SJSA1 (cell line): Measurements from ENCODE around the gene HBG2. TPM values are rescaled to one million over a fixed set of nuclear protein-coding genes. Genes with fewer than 3 reads are reported as not detected.
"Not testable (repeated sequence)": the region's sequence is repeated elsewhere in the genome, so short reads cannot be mapped to it uniquely, and the experiment has no call there.

Experiments used
- DNase-seq, 2 experiments: peaks; one replicate each; pipeline ENCODE4 v3.0.0-alpha.2; 2015 to 2020; ENCODE audit warnings: low spot score in 2 of 2, low read depth in 1 of 2
- H3K27ac ChIP-seq: fragments of 250-450 bp; sonication (Bioruptor Pico); 2 replicates; pipeline ENCODE4 v1.5.1; 2020; ENCODE audit warnings: mild to moderate bottlenecking, moderate library complexity
- H3K27me3 ChIP-seq: fragments of 250-450 bp; sonication (Bioruptor Pico); replicated peaks from 2 replicates; pipeline ENCODE4 v1.5.1; 2020; ENCODE audit warnings: mild to moderate bottlenecking, moderate library complexity
- H3K36me3 ChIP-seq: fragments of 250-450 bp; sonication (Bioruptor Pico); 2 replicates; pipeline ENCODE4 v1.5.1; 2020; ENCODE audit warnings: mild to moderate bottlenecking
- H3K4me1 ChIP-seq: fragments of 250-450 bp; sonication (Bioruptor Pico); replicated peaks from 2 replicates; pipeline ENCODE4 v1.6.1; 2021; ENCODE audit warnings: mild to moderate bottlenecking
- H3K4me3 ChIP-seq: fragments of 250-450 bp; sonication (Bioruptor Pico); 2 replicates; pipeline ENCODE4 v1.5.1; 2020; ENCODE audit warnings: mild to moderate bottlenecking
- H3K9me3 ChIP-seq: fragments of 250-450 bp; sonication (Bioruptor Pico); replicated peaks from 2 replicates; pipeline ENCODE4 v1.5.1; 2020; ENCODE audit warnings: mild to moderate bottlenecking
- total RNA-seq: library from RNA; depleted of rRNA; stranded (reverse); fragments of >200 nt; shearing (Covaris generic); gene quantifications from 2 replicates; pipeline ENCODE4 v1.2.3, GENCODE V29; 2014

The HBG2 gene
- total RNA-seq, 1 experiment from 2014 or later: not detected

DNA sequence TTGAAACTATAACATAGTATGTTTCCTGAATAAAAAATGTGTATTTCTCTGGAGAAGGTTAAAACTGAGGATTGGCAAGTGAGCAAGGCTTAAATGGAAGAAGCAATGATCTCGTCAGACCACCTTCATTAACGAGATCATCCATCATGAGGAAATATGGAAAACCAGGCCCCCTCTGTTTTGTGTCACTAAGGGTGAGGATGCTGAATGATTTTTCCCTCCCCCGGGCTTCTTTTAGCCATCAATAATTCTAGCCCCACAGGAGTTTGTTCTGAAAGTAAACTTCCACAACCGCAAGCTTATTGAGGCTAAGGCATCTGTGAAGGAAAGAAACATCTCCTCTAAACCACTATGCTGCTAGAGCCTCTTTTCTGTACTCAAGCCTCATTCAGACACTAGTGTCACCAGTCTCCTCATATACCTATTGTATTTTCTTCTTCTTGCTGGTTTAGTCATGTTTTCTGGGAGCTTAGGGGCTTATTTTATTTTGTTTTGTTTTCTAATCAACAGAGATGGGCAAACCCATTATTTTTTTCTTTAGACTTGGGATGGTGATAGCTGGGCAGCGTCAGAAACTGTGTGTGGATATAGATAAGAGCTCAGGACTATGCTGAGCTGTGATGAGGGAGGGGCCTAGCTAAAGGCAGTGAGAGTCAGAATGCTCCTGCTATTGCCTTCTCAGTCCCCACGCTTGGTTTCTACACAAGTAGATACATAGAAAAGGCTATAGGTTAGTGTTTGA, 21.0 kb upstream of the HBG2 start:
- Histone ChIP-seq H3K4me3 (no peak overlapping the region), H3K27me3 (no peaks in the 10 kb centered on the region), H3K9me3 (0 out of 2 replicates have a peak, but pooled peaks cover 4% of the 10 kb centered on the region), H3K36me3 (no peaks in the 10 kb centered on the region), H3K4me1 (peaks cover 15% of the 10 kb centered on the region), H3K27ac (no peak overlapping the region)
- no peak for DNase-seq

DNA sequence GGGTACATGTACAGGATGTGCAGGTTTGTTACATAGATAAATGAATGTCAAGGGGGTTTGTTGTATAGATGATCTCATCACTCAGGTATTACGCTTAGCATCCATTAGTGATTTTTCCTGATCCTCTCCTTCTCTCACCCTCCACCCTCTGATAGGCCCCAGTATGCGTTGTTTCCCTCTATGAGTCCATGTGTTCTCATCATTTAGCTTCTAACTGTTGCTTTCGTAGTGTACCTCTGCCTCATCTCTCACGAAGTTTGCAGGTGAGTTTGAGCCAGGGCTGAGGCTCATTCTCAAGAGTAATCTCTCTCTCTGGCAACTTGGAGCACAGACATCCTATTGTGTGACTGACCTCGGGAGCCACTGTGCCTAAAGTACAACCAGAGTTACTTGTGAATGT, 19.8 kb upstream of the HBG2 start:
- no peak for DNase-seq
- Histone ChIP-seq H3K4me3 (no peak overlapping the region), H3K36me3 (no peaks in the 10 kb centered on the region), H3K27me3 (no peaks in the 10 kb centered on the region), H3K9me3 (0 out of 2 replicates have a peak, but pooled peaks cover 4% of the 10 kb centered on the region), H3K4me1 (peaks cover 7% of the 10 kb centered on the region), H3K27ac (0 out of 2 replicates have a peak overlapping the region, but pooled peaks have one; percentile 3)

DNA sequence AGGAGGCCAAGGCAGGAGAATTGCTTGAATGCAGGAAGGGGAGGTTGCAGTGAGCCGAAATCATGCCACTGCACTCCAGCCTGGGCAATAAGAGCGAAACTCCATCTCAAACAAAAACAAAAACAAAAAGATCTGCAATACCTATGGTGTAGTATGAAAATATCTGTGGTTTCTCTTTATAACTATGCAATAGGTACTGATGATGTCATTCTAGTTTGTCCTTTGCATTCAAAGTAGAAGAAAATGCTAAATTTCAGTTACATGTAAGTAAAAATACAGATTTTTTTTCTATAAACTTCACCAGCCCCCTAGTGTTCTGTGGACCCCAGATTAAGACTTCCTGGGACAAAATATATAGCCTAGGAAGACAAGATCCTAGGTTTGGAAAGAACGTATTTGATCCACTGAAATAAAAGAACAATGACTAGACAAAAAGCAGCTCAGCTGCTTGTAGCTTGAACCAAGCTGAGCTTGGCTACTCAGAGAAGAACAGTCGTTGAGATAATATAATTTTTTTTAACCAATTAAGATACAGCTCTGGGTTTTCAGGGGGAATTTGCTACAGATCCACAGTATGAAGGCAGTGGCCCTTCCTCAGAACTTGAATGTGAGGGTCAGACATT, 17.9 kb upstream of the HBG2 start:
- Histone ChIP-seq H3K27me3 (no peaks in the 10 kb centered on the region; the same call in 1 of the 2 replicates), H3K27ac (no peak overlapping the region), H3K9me3 (0 out of 2 replicates have a peak, but pooled peaks cover 4% of the 10 kb centered on the region), H3K36me3 (no peaks in the 10 kb centered on the region), H3K4me3 (no peak overlapping the region), H3K4me1 (peaks cover 5% of the 10 kb centered on the region; the same call in 1 of the 2 replicates)
- no peak for DNase-seq

DNA sequence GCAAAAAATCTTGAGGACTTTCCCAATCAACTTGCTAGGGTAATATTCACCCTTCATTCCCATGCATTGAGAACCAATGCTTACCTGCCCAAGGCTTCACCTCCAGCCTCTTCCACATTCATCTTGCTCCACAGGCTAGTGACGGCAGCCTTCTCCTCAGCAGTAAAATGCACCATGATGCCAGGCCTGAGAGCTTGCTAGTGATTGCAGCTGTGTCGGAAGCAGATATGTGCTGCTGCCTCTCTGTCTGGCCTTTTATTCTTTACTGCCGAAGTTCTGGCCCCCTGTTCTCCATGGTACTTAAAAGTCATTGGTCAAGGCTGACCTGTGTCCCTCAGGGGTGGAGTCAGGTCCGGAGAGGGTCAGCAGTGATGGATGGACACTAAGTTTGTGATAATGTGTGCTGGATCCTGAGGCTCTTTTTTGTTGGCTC, 15.2 kb upstream of the HBG2 start, which contains the start of gene HBE1:
Gene HBE1, minus strand, starts transcription at position 231 of the 433 bp plus-strand sequence. Its CDS starts 55 bp downstream, at position 176.
- Histone ChIP-seq H3K27ac (no peak within 1 kb of the TSS), H3K4me1 (peaks cover 5% of the 10 kb centered on the region; the same call in 1 of the 2 replicates), H3K9me3 (0 out of 2 replicates have a peak, but pooled peaks cover 4% of the 10 kb centered on the region), H3K4me3 (no peak within 1 kb of the TSS), H3K36me3 (no peaks in the 10 kb centered on the region), H3K27me3 (peaks cover 8% of the 10 kb centered on the region)
- no peak for DNase-seq

DNA sequence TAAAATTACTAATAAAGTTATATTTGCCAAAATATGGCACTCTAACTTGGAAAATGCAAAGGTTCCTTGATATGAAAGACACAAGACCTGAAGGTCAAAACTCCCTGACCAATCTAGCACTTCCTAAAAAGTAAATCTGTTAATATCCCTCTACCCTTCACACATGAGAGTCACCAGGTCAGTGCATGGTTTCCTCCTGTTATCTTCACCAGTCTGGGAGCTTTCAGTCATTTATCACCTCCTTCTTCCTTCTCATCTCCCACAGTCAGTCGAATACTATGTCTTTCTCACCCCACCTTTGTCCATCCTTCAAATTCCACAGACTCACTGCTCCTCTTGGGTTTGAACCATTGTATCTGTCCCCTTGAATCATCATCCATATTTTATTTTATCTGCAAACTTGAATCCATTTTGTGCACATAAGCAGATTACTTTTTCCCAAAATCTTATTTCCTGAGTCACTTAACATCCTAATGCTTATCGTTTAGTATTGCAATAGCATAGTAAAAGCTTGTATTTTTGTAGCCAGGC, 12.5 kb upstream of the HBG2 start:
- no peak overlapping the region for H3K4me3 ChIP-seq
- H3K4me1 ChIP-seq: no peaks in the 10 kb centered on the region
- no peaks in the 10 kb centered on the region for H3K9me3 ChIP-seq
- peaks cover 8% of the 10 kb centered on the region for H3K27me3 ChIP-seq
- H3K27ac ChIP-seq: no peak overlapping the region
- no peaks in the 10 kb centered on the region for H3K36me3 ChIP-seq
- no peak for DNase-seq

DNA sequence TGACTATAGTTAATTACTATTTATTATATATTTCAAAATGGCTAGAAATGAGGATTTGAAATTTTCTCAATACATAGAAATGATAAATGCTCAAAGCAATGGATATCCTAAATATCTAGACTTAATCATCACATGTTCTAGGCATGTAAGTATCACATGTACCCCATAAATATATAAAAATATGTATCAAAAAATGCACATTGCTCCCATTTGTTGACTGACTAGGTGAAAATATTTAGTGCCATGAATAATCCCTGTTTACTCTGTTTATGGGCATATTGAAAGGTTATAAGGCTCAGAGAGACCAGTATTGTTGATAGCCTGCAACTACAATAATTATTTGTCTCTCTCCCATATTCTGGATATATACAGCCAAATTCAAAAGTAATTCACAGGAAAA, 12.0 kb upstream of the HBG2 start:
- Histone ChIP-seq H3K4me1 (no peaks in the 10 kb centered on the region), H3K36me3 (no peaks in the 10 kb centered on the region)

DNA sequence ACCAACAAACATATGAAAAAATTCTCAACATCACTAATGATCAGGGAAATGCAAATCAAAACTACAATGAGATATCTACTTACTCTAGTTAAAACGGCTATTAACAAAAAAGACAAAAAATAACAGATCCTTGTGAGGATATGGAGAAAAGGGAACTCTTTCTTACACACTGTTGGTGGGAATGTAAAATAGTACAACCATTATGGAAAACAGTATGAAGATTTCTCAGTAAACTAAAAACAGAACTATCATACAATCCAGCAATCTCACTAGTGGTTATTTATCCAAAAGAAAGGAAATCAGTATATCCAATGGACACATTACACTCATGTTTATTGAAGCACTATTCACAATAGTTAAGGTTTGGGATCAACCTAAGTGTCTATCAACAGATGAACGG, 11.3 kb upstream of the HBG2 start:
- H3K4me3 ChIP-seq: no peak overlapping the region
- H3K4me1 ChIP-seq: no peaks in the 10 kb centered on the region
- no peaks in the 10 kb centered on the region for H3K36me3 ChIP-seq
- H3K9me3 ChIP-seq: no peaks in the 10 kb centered on the region
- DNase-seq: no peak
- H3K27me3 ChIP-seq: peaks cover 8% of the 10 kb centered on the region
- no peak overlapping the region for H3K27ac ChIP-seq

More for the DNA sequence above, 12.0 kb upstream of the HBG2 start:
- Histone ChIP-seq H3K27ac (no peak overlapping the region), H3K27me3 (peaks cover 8% of the 10 kb centered on the region), H3K9me3 (no peaks in the 10 kb centered on the region), H3K4me3 (no peak overlapping the region)
- no peak for DNase-seq

DNA sequence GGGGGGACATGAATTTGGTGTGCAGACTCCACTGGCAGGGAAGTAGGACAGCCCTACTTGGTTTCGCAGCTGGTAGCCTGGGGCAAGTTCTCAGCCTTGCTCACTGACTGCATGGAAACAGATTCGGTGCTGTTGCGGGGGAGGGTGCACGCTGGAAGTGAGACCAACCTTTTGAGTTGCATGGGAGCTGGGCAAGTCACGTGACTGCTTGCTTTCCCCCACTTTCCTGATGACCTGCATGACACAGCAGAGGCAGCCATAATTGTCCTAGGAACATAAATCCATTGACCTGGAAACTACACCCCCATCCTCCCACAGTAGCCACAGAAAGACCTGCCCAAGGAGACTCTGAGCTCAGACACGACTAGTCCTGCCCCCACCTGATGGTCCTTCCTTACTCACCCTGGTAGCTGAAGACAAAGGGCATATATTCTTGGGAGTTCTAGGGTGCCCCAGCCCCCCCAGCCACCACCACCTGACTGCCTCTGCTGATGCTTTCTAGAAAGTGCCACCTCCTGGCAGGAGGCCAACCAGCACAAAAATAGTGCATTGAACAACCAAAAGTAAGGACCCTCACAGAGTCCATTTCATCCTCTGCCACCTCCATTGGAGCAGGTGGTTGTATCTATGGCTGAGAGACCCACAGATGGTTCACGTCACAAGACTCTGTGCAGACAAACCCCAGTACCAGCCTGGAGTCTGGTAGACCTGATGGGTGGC, 4.1 kb upstream of the HBG2 start:
- Histone ChIP-seq H3K4me3 (no peak overlapping the region), H3K36me3 (no peaks in the 10 kb centered on the region), H3K9me3 (no peaks in the 10 kb centered on the region), H3K4me1 (no peaks in the 10 kb centered on the region), H3K27ac (no peak overlapping the region), H3K27me3 (no peaks in the 10 kb centered on the region; the same call in 1 of the 2 replicates)
- DNase-seq: peak in 1 of 2 experiments; percentile 45

DNA sequence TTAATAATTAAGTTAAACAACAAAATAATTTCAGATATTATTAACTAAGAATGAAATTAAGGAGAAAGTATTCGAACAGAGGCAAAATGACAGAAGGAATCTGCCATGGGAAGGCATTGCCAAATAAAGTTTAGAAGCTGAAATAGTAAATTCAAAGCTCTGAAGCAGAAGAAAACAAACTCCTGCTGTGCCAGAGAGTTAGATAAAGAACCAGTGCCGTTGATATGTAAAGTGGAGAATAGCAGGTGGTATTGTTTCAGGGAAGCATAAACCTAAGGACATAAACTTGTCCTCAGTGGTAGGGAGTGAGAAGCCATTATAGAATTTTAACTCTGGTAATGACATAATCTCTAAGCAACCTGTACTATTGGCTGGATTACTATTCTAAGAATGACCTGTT, 2.7 kb upstream of the HBG2 start:
- H3K27ac ChIP-seq: no peak overlapping the region
- H3K27me3 ChIP-seq: peaks cover 2% of the 10 kb centered on the region
- no peak overlapping the region for H3K4me3 ChIP-seq
- H3K4me1 ChIP-seq: no peaks in the 10 kb centered on the region
- DNase-seq: no peak
- H3K9me3 ChIP-seq: no peaks in the 10 kb centered on the region
- H3K36me3 ChIP-seq: no peaks in the 10 kb centered on the region

DNA sequence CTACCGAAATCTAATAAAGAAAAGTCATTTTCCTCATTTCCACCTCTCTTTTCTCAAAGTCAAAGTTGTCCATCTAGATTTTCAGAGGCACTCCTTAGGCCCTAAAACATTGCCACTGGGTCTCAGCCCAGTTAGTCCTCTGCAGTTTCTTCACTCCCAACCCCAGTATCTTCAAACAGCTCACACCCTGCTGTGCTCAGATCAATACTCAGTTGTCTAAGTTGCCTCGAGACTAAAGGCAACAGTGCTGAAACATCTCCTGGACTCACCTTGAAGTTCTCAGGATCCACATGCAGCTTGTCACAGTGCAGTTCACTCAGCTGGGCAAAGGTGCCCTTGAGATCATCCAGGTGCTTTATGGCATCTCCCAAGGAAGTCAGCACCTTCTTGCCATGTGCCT, 558 bp downstream of the HBG2 start:
- H3K27ac ChIP-seq, H3K4me1 ChIP-seq, H3K36me3 ChIP-seq, DNase-seq, H3K4me3 ChIP-seq, H3K9me3 ChIP-seq: not testable (repeated sequence)
- peaks cover 11% of the 10 kb centered on the region for H3K27me3 ChIP-seq

DNA sequence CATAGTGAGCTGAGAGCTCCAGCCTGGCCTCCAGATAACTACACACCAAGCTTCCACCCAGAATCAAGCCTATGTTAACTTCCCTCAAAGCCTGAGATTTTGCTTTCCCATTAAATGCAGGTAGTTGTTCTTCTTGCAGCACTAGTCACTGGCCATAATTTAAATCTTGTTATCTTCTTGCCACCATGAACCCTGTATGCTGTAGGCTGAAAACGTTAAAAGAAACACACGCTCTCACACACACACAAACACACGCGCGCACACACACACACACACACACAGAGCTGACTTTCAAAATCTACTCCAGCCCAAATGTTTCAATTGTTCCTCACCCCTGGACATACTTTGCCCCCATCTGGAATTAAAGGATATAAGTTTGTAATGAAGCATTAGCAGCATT, 1.1 kb downstream of the HBG2 start:
- DNase-seq, H3K27ac ChIP-seq, H3K4me1 ChIP-seq, H3K9me3 ChIP-seq, H3K4me3 ChIP-seq, H3K36me3 ChIP-seq: not testable (repeated sequence)
- peaks cover 11% of the 10 kb centered on the region for H3K27me3 ChIP-seq

DNA sequence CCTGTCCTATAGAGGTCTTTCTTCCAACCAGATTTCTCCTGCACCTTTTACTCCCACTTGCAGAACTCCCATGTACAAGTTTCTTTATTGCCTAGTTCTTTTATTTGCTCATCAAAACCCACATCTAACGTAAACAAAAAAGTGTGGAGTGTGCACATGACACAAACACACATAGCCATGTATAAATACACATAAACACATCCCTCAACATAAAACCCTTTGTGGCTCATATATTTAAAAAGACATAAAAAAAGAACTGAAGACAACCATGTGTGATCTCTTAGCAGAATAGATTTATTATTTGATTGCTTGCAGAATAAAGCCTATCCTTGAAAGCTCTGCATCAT, 1.7 kb downstream of the HBG2 start:
- H3K4me1 ChIP-seq: no peaks in the 10 kb centered on the region
- no peak overlapping the region for H3K4me3 ChIP-seq
- H3K27ac ChIP-seq: no peak overlapping the region
- H3K9me3 ChIP-seq: no peaks in the 10 kb centered on the region
- H3K36me3 ChIP-seq: no peaks in the 10 kb centered on the region
- H3K27me3 ChIP-seq: peaks cover 12% of the 10 kb centered on the region
- no peak for DNase-seq

DNA sequence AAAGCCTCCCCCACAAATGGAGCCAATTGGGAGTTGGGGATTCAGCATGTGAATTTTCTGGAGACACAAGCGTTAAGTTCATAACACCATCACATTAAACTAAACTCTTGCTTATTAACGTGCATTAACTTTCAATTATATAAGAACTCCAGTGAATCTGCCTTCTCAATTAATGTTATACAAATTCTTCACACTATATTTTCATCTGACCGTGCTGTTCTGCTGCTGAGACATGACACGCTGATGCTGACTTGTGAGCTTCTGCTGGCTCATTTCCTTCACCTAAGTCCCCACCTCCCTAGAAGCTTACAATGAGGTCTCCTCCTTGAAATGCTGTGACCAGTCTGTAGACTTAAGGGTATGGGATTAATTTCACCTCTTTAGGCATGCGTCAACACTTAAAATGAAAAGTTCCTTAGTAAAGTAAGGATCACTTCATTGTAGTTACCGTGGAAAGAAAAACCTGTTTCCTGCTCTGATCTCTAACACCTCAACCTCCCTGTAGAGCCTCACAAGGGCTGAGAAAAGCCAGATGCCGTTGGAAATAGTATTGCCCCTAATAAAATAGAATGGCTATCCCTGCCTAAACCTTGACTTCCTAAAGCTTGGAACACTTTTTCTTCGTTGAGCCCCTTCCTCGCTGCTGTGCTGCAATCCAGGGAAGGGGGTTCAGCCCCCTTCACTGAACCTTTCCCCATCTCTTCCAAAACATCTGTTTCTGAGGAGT, 2.2 kb downstream of the HBG2 start:
- H3K27ac ChIP-seq: no peak overlapping the region
- H3K9me3 ChIP-seq: no peaks in the 10 kb centered on the region
- H3K4me1 ChIP-seq: no peaks in the 10 kb centered on the region
- no peak overlapping the region for H3K4me3 ChIP-seq
- no peak for DNase-seq
- H3K36me3 ChIP-seq: no peaks in the 10 kb centered on the region
- H3K27me3 ChIP-seq: peaks cover 18% of the 10 kb centered on the region
